Globus pallidus (tissue), 1 donor: ENCODE results near the gene ZRANB3.
"Not testable (repeated sequence)": the region's sequence is repeated elsewhere in the genome, so short reads cannot be mapped to it uniquely, and the experiment has no call there.

ENCODE experiments used
- DNase-seq: peaks from one replicate; pipeline ENCODE4 v3.0.0-alpha.2; 2015; ENCODE audit warnings: low spot score

ZRANB3 gene

GRCh38 chr2:135124924-135125886 lies 405.8 kb downstream of the ZRANB3 start:
- DNase-seq, result no peak

- DNase-seq, result not testable (repeated sequence)
Observed at GRCh38 chr2:135121658-135122039, 409.4 kb downstream of the ZRANB3 start.

- no peak for DNase-seq
Observed at GRCh38 chr2:135121016-135121657, 409.9 kb downstream of the ZRANB3 start.

- DNase-seq, result no peak
Observed at GRCh38 chr2:135119582-135119981, 411.4 kb downstream of the ZRANB3 start.

- DNase-seq, result no peak
Observed at GRCh38 chr2:135113322-135113721, 417.7 kb downstream of the ZRANB3 start.

- DNase-seq, result not testable (repeated sequence)
Observed at GRCh38 chr2:135105513-135106316, 425.3 kb downstream of the ZRANB3 start.

- no peak for DNase-seq
Observed at GRCh38 chr2:135103843-135104242, 427.2 kb downstream of the ZRANB3 start.

- DNase-seq, result no peak
Observed at GRCh38 chr2:135099802-135100483, 431.1 kb downstream of the ZRANB3 start.

- no peak for DNase-seq
Observed at GRCh38 chr2:135097532-135098231, 433.3 kb downstream of the ZRANB3 start.

- no peak for DNase-seq
Observed at GRCh38 chr2:135096665-135097446, 434.2 kb downstream of the ZRANB3 start.

- DNase-seq, result no peak
Observed at GRCh38 chr2:135095591-135095990, 435.4 kb downstream of the ZRANB3 start.

- no peak for DNase-seq
Observed at GRCh38 chr2:135094508-135094907, 436.5 kb downstream of the ZRANB3 start.

GRCh38 chr2:135093670-135094330 lies 437.2 kb downstream of the ZRANB3 start:
- DNase-seq, result no peak

- DNase-seq, result no peak
Observed at GRCh38 chr2:135093193-135093592, 437.8 kb downstream of the ZRANB3 start.

- DNase-seq, result no peak
Observed at GRCh38 chr2:135091681-135092080, 439.3 kb downstream of the ZRANB3 start.

- not testable (repeated sequence) for DNase-seq
Observed at GRCh38 chr2:135089597-135089996, 441.4 kb downstream of the ZRANB3 start.
